Stimulated activated naive CD8-positive, alpha-beta T cell treated with anti-CD3 and anti-CD28 coated beads, Interleukin-15, amount 100 ng/mL, for 72 hours (primary cell): ENCODE data around the gene CAPN14.

ENCODE experiments used
- ATAC-seq: fragments of 150-1000 bp; cut with Tn5 transposase; 2 replicates; pipeline ENCODE4 v1.10.0; 2021; ENCODE audit warnings: mild to moderate bottlenecking, moderate library complexity
- DNase-seq, 2 donors: peaks; one replicate each; pipeline ENCODE4 v3.0.0; 2021 to 2022
- H3K27ac Mint-ChIP-seq, 2 donors: one replicate each; pipeline ENCODE4 v1.8.0; 2022; ENCODE audit warnings: mild to moderate bottlenecking in 2 of 2, mixed read lengths in 2 of 2, moderate library complexity in 2 of 2
- H3K27me3 Mint-ChIP-seq: one replicate; pipeline ENCODE4 v1.8.0; 2022; ENCODE audit warnings: mixed read lengths
- H3K4me1 Mint-ChIP-seq: one replicate; pipeline ENCODE4 v1.8.0; 2022; ENCODE audit warnings: mild to moderate bottlenecking, mixed read lengths
- H3K4me3 Mint-ChIP-seq, 2 donors: one replicate each; pipeline ENCODE4 v1.8.0; 2022; ENCODE audit warnings: mild to moderate bottlenecking in 2 of 2, mixed read lengths in 2 of 2, moderate library complexity in 1 of 2
- H3K9me3 Mint-ChIP-seq, 2 donors: one replicate each; pipeline ENCODE4 v1.8.0; 2022; ENCODE audit warnings: mixed read lengths in 2 of 2

Gene CAPN14

DNA sequence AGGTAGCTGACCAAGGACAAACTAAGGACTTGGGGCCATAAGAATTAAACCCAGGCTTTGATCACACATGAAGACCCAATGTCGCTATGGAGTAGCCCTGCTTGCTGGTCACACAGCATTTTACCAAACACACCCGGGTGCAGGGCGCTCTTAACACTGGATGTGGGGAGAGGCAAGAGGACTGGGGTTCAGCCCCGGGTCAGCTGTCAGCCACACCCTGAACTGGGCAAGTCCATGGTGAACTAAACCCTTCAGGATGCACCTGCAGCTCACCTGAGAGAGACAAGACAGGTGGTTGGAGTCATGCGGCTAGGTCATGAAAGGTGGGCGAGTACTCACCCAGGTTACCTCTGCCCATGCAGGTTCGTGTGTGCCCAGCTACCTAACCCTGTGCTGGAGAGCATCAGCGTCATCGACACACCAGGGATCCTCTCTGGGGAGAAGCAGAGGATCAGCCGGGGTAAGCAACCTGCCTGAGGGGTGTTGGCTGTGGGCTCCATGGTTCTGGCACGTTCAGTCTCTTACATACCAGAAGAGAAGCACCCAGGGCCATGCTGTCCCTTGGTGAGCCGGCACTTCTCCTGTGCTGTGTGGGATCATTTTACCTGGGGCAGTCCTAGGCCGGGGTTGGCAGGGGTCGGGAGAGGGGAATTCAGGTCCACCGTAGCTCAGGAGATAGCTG, 31.8 kb upstream of the CAPN14 start:
- Mint-ChIP-seq H3K4me1 (no peaks in the 10 kb centered on the region), H3K27me3 (no peaks in the 10 kb centered on the region), H3K27ac (no peak overlapping the region), H3K4me3 (no peak overlapping the region), H3K9me3 (no peaks in the 10 kb centered on the region)
- ATAC-seq, result no peak
- DNase-seq, result peak in 1 of 2 donors; percentile 7

DNA sequence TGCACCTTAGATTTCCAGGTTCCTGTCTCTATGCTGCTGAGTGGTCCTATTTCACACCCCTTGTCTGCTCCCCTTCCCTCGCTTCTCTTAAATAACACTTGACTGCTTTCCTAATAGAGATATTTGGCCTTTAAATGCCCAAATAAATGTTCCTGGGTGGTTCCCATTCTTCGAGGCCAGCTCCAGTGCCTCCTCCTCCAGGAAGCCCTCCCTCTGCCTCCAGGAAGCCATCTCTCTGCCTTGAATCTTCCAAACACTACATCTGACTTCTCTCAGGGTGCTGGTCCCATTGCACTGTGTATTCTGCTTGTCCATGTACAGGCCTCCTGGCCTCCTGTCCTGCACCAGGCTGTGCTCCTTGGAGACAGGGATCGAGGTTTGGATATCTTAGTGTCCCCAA, 30.8 kb upstream of the CAPN14 start:
- Mint-ChIP-seq H3K4me3 (no peak overlapping the region), H3K27ac (peak overlapping the region in 1 of 2 donors; percentile 38), H3K9me3 (no peaks in the 10 kb centered on the region), H3K27me3 (no peaks in the 10 kb centered on the region), H3K4me1 (no peaks in the 10 kb centered on the region)
- no peak for DNase-seq
- no peak for ATAC-seq

DNA sequence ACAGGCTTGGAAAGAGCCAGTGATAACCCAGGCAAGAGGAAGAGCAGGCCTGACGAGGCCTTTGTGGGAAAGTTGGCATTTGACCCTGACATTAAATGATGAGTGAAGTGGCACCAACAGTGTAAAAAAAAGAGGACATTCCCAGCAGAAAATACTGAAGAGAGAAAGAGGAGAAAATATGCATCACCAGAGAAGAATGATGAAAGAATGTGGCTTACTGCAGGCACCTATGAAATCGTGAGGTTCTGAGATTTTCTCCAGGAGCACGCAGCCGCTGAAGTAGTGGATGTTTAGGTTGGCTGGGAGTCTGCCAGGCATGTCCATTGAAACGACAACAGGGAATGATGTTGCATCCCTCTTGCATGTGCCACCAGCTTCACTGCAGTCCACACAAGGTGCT, 30.4 kb upstream of the CAPN14 start:
- no peaks in the 10 kb centered on the region for H3K4me1 Mint-ChIP-seq
- DNase-seq (no peak), ATAC-seq (no peak)
- no peaks in the 10 kb centered on the region for H3K9me3 Mint-ChIP-seq
- no peak overlapping the region for H3K4me3 Mint-ChIP-seq
- H3K27me3 Mint-ChIP-seq, result no peaks in the 10 kb centered on the region
- no peak overlapping the region for H3K27ac Mint-ChIP-seq

DNA sequence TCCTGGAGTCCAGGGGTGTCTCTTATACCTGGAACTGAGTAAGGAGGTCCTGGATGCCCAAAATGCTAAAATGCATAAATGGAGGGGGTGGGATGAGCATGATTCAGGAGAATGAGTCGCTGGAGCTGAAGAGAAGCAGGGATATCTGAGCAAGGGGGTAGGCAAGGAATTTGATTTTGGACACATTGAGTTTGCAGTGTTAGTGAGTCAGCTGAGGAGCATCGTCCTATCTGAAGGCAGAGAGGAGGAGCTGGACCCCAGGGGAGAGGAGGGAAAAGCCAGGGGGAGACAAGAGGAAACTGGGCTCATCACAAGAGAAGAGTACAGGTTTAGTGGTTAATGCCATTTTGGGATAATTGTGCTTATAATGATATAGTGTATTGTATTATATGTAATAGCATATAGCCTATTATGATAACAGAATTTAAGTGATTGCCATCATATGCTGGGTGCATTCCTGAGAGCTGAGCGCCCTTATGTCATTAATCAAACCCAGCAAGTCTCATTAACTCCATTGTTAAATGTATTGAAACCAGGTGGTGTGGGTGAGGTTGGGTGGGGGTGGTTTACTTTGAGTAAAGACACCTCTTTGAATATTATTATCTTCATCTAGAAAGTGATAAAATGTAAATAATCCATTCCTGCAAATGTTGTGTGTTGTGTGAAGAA, 29.0 kb upstream of the CAPN14 start:
- H3K4me3 Mint-ChIP-seq, result no peak overlapping the region
- ATAC-seq (no peak), DNase-seq (no peak)
- no peaks in the 10 kb centered on the region for H3K9me3 Mint-ChIP-seq
- H3K27ac Mint-ChIP-seq, result no peak overlapping the region
- no peaks in the 10 kb centered on the region for H3K27me3 Mint-ChIP-seq
- peaks cover 8% of the 10 kb centered on the region for H3K4me1 Mint-ChIP-seq

DNA sequence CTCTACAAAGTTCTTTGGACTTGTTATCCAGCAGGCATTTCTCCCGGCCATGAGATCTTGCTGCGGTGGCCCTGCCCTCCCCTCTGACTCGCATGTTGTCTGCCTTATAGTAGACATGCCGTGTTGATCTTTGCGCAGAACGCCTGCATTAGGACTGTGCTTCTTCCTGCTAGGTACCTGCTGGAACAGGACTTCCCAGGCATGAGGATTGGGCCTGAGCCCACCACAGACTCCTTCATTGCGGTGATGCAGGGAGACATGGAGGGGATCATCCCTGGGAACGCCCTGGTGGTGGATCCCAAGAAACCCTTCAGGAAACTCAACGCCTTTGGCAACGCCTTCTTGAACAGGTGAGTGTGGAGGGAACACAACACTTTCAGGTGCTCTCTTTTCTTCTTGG, 26.8 kb upstream of the CAPN14 start:
- DNase-seq (no peak), ATAC-seq (no peak)
- Mint-ChIP-seq H3K27ac (no peak overlapping the region), H3K4me1 (peaks cover 9% of the 10 kb centered on the region), H3K9me3 (no peaks in the 10 kb centered on the region), H3K4me3 (no peak overlapping the region), H3K27me3 (no peaks in the 10 kb centered on the region)

DNA sequence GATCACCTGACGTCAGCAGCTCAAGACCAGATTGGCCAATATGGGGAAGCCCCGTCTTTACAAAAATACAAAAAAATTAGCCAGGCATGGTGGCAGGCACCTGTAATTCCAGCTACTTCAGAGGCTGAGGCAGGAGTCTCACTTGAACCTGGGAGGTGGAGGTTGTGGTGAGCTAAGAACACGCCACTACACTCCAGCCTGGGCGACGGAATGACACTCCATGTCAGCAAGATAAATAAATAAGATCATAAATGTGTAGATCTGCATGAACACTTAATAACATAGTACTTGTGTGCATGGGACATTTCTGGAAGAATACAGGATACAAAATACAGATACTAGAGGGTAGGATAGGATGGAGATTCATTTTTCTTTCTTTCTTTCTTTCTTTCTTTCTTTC, 25.7 kb upstream of the CAPN14 start:
- Mint-ChIP-seq H3K27ac (peak overlapping the region in 1 of 2 donors; percentile 59), H3K27me3 (no peaks in the 10 kb centered on the region), H3K9me3 (no peaks in the 10 kb centered on the region), H3K4me3 (no peak overlapping the region), H3K4me1 (peaks cover 9% of the 10 kb centered on the region)
- ATAC-seq, result no peak
- DNase-seq, result no peak

DNA sequence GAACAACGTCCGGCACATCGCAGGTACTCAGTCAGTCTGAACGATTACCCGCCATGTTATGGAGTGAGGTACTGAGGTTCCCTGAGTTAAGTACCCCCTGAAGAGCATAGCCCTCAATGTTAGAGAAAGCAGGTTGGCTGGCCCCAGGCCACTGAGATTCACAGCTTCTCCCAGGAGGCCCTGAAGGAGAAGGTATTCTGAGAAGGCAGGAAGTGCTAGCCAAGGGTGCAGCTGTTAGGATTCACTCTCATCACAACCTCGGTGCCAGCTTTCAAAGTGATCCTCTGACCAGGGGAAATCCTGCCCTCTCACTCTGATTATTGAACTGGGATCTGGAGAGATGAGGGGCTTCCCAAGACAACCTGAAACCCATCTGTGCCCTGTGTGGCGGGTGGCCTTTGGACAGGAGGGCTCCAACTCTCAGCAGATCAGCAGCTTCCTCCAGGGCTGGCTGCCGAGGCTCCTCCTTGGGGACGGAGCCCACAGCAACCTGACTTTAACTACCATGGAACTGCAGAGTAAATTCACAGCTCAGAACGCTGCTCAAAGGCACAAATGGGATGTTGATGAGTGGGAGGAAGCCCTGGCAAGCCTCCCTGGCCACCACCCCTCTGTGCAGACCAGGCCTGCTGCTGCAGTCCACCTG, 24.4 kb upstream of the CAPN14 start:
- peak; percentile 31 for ATAC-seq
- Mint-ChIP-seq H3K27ac (no peak overlapping the region), H3K9me3 (no peaks in the 10 kb centered on the region), H3K4me3 (no peak overlapping the region), H3K27me3 (no peaks in the 10 kb centered on the region), H3K4me1 (peaks cover 9% of the 10 kb centered on the region)
- DNase-seq, result no peak

DNA sequence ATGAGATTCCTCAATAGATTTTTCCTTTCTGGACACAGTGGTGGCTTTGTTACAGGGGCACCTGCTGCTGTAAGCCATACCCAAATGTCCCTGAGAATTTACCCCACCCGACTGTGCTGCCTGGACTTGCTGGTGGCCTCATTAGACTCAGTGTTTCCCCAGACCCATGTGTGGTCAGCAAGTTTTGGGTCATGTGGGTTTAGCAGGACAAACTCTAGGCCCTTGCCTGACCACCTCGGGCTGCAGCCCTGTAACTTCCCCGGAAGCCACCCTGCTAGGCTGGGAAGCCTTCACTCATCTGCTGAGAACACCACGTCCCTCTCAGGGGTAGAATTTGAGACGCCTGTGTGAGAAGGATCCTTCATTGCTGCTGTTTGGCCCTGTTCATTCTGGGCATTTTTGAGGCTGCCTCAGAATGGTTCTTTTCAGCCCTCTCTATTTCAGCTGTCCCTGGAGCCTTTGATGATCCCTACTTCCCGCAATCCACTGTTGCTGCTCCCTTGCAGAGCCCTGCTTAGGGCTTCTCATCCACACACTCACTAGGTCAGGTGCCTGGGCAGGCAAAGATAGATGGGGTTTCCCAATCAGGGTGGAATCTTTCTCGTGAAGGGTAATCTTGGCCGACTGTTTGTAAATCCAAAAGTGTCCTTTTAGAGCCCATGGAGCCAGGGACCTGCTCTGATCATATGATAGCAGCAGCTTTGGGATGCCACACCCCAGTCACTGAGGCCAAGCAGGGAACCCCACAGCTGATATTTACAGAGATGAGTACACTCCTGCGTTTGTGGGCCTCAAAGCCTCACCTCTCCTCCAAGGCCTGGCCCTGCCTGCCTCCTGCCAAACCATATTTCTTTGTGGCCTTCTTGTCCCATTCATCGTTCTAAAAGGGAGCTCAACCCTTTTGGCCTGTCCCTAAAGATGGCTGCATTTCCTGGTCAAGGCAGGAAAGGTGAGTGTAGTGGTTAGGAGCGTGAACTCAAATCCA, 23.4 kb upstream of the CAPN14 start:
- DNase-seq, result no peak
- H3K4me1 Mint-ChIP-seq, result peaks cover 9% of the 10 kb centered on the region
- no peaks in the 10 kb centered on the region for H3K9me3 Mint-ChIP-seq
- no peak for ATAC-seq
- H3K27me3 Mint-ChIP-seq, result no peaks in the 10 kb centered on the region
- H3K4me3 Mint-ChIP-seq, result no peak overlapping the region
- H3K27ac Mint-ChIP-seq, result peak overlapping the region in 1 of 2 donors; percentile 46

DNA sequence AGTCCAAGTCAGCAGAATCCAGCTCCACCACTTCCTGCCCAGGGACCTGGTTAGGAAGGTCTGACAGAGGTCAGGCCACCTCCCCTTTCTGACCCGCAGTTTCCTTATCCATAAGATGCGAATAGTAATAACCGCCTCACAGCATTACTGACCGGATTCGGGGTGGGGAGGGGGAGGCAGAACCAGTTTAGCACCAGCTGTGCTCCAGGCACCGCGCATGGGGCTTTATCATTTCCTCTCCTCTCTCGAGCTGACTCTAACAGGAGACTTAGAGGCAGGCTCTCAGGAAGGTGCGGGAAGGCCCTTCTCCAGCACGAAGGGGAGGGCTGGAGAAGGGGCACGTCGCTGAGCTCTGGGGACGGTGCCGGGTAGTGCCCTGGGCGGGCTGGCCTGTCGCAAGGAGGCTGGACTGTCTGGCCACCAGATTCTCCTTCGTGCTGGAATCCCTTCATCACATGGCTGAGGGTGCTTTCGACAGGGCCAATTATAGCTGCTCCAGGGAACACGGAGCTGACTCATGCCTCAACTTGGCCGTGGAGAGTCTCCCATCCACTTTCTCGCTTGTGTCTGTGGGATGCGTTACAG, 22.4 kb upstream of the CAPN14 start:
- H3K27ac Mint-ChIP-seq, result no peak overlapping the region
- no peak for ATAC-seq
- H3K27me3 Mint-ChIP-seq, result no peaks in the 10 kb centered on the region
- DNase-seq, result no peak
- H3K9me3 Mint-ChIP-seq, result no peaks in the 10 kb centered on the region
- H3K4me1 Mint-ChIP-seq, result peaks cover 16% of the 10 kb centered on the region
- no peak overlapping the region for H3K4me3 Mint-ChIP-seq

DNA sequence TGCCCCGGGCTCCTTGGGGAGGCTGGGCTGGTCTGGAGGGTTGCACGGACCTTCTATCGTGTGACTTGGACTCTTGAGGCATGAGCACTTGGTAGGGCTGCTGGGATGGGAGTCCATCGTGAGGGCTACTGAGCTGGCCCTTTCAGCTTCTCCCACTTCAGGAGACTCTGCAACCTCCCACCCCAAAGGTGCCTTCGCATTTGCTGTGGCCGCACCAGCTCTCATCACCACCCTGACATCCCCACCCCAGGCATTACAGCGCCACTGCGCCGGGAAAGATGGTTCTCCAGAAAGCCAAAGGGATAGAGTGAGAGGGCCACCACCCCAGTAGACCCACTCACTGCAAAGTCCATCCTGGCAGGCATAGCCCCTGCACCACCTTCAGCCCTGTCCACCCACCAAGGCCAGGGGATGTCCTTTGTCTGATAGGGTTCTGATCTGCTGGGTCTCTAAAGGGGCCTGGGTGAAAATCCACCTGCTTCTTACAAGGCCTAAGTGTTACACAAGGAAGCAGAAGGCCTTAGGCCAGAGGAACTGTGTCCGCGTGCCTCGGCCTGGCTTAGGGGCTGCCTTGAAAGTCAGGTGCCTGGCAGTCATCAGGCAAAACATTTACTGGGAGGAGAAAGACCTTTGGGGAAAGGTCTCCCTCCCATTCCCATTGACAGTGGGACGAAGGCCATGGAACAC, 21.7 kb upstream of the CAPN14 start:
- Mint-ChIP-seq H3K9me3 (no peaks in the 10 kb centered on the region), H3K4me3 (no peak overlapping the region), H3K27me3 (no peaks in the 10 kb centered on the region), H3K4me1 (peaks cover 18% of the 10 kb centered on the region), H3K27ac (no peak overlapping the region)
- ATAC-seq (no peak), DNase-seq (no peak)

DNA sequence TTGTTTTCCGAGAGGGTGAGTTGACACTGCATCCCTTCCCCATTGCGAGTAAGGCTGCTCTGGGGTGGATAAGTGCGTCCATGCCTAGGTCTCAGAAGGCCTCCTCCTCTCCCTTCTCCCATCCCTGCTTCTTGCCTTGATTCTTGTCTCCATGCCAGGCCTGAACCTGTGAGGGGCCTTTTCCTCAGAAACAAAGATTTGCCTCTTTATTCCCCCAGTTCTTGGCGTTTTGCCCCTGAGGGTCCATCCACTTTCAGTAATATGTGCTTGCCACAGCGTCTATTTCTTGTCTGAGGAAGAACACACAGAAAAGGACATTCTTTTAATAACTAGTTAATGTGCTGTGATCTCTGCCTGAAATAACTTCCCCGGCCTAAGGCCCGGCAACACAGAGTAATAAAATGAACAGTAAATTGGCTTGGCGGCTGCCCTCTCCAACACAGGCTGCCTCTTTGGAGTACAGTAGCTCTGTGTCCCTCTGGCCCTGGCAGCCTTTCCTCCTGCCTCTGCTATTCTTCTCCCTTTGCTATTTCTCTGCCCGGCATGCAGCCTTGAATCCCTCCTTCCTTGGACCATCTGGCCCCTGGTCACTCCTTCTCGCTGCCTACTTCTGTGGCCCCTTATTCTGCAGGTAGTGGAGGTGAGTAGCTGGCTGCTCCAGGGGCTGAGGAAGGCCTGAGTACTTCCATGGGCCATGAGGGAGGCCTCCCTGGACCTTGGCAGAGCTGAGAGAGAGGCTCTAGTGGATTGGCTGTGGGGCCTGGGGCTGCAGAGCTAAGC, 21.0 kb upstream of the CAPN14 start:
- ATAC-seq (no peak), DNase-seq (no peak)
- H3K27ac Mint-ChIP-seq, result no peak overlapping the region
- no peaks in the 10 kb centered on the region for H3K27me3 Mint-ChIP-seq
- H3K4me3 Mint-ChIP-seq, result no peak overlapping the region
- H3K9me3 Mint-ChIP-seq, result no peaks in the 10 kb centered on the region
- H3K4me1 Mint-ChIP-seq, result peaks cover 26% of the 10 kb centered on the region

DNA sequence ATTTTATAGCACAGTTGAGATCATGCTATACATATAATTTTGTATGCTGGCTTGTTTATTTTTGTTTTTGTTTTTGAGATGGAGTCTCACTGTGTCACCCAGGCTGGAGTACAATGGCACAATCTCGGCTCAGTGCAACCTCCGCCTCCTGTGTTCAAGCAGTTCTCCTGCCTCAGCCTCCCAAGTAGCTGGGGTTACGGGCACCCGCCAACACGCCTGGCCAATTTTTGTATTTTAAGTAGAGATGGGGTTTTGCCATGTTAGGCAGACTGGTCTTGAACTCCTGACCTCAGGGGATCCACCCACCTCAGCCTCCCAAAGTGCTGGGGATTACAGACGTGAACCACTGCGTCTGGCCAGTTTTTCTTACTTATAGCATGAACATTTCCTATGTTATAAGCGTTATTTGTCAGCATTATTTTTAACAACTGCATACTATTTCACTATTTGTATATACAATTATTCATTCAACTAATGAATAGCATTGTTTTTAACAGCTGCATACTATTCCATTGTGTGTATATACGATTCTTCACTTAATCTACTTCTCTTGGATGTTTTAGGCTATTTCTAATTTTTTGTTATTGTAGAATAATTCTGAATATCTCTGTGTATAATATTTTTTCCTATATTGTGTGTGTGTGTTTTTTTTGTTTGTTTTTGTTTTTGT, 20.2 kb upstream of the CAPN14 start:
- ATAC-seq, result no peak

DNA sequence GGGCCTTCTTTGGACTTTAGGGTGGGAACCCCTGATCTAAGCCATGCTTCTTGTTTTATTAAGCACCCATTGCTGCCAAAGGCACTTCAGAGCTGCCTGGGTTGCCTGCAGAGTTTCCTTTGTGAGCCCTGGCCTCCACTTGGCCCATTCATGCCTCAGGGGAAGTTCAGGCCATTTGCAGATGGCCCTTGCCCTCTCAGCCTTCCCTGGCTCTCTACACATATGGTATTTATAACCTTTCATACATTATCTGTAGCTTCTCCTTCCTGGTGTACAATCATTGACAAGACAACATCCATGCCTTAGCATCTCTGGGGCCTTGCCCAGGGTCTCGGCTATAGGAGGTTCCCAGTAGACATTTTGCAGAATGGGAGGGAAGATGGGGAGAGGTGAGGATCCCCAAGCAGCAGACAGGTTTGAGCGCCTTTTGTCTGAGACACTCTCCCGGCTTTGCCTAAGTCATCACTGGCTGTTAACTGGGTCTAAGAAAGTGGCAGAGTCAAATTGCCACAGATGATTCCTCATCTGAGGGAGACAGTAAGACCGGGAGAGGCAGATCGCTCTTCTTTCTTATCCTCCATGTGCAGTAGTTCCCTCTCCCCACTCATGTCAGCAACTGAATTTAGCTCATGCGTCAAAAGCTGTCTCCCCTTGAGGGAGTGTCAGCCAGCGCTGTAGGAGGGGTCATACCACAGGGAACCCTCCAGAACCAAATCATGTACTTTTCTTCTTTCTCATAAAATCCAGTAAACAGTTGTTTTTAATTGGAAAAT, 19.3 kb upstream of the CAPN14 start:
- DNase-seq (no peak), ATAC-seq (no peak)
- Mint-ChIP-seq H3K4me1 (peaks cover 27% of the 10 kb centered on the region), H3K27me3 (peaks cover 15% of the 10 kb centered on the region), H3K27ac (no peak overlapping the region), H3K4me3 (no peak overlapping the region), H3K9me3 (no peaks in the 10 kb centered on the region)

More for the DNA sequence above, 20.2 kb upstream of the CAPN14 start:
- H3K4me1 Mint-ChIP-seq, result peaks cover 32% of the 10 kb centered on the region
- H3K27me3 Mint-ChIP-seq, result peaks cover 7% of the 10 kb centered on the region
- no peak overlapping the region for H3K27ac Mint-ChIP-seq
- no peaks in the 10 kb centered on the region for H3K9me3 Mint-ChIP-seq
- DNase-seq, result no peak
- no peak overlapping the region for H3K4me3 Mint-ChIP-seq
